HepG2 (cell line): ENCODE measurements around the gene MED13.

Experiments
- BRCA1 ChIP-seq: sonication (generic); formaldehyde crosslinking; IDR thresholded peaks from 2 replicates; pipeline ENCODE4 v1.4.0; 2020; ENCODE audit warnings: missing genetic modification reagents
- CHD2 ChIP-seq: IDR thresholded peaks from 2 replicates; pipeline ENCODE4 v1.6.1; 2011; ENCODE audit warnings: low read depth, low read length, improper control_type of control experiment
- ESRRA ChIP-seq: sonication (generic); formaldehyde crosslinking; IDR thresholded peaks from 2 replicates; pipeline ENCODE4 v1.5.1; 2020; ENCODE audit warnings: mild to moderate bottlenecking, low read depth, missing genetic modification reagents
- FOXK1 ChIP-seq: sonication (generic); formaldehyde crosslinking; IDR thresholded peaks from 2 replicates; pipeline ENCODE4 v1.4.0; 2020; ENCODE audit warnings: low read depth, missing genetic modification reagents, borderline replicate concordance
- GTF2F1 ChIP-seq: fragments of 150-350 bp; IDR thresholded peaks from 2 replicates; pipeline ENCODE4 v1.6.1; 2014; ENCODE audit warnings: low read length
- IKZF1 ChIP-seq: fragments of 450-650 bp; IDR thresholded peaks from 2 replicates; pipeline ENCODE4 v1.7.1; 2016
- KAT7 ChIP-seq: IDR thresholded peaks from 2 replicates; pipeline ENCODE4 v1.6.1; 2018; ENCODE audit warnings: borderline replicate concordance, missing compliant biosample characterization
- PRPF4 ChIP-seq: fragments of 200-400 bp; formaldehyde crosslinking; IDR thresholded peaks from 2 replicates; pipeline ENCODE4 v1.6.1; 2016; ENCODE audit warnings: low read length, low read depth; ENCODE audit not compliant: poor library complexity, severe bottlenecking
- SMC3 ChIP-seq: IDR thresholded peaks from 2 replicates; pipeline ENCODE4 v1.6.1; 2011; ENCODE audit warnings: low read length, improper control_type of control experiment
- TAF1 ChIP-seq: sonication (generic); formaldehyde crosslinking; IDR thresholded peaks from 2 replicates; pipeline ENCODE4 v1.4.0; 2020; ENCODE audit warnings: missing genetic modification reagents
- TARDBP ChIP-seq: sonication (generic); formaldehyde crosslinking; IDR thresholded peaks from 2 replicates; pipeline ENCODE4 v1.8.0; 2022; ENCODE audit warnings: mild to moderate bottlenecking, missing genetic modification reagents
- ZKSCAN1 ChIP-seq: fragments of 150-350 bp; IDR thresholded peaks from 2 replicates; pipeline ENCODE4 v1.6.1; 2014; ENCODE audit warnings: low read length
- ZNF143 ChIP-seq: sonication (generic); formaldehyde crosslinking; IDR thresholded peaks from 2 replicates; pipeline ENCODE4 v1.4.0; 2020; ENCODE audit warnings: missing genetic modification reagents
- ZSCAN30 ChIP-seq: sonication (generic); formaldehyde crosslinking; IDR thresholded peaks from 2 replicates; pipeline ENCODE4 v1.5.0; 2020; ENCODE audit warnings: mild to moderate bottlenecking, missing genetic modification reagents

DNA sequence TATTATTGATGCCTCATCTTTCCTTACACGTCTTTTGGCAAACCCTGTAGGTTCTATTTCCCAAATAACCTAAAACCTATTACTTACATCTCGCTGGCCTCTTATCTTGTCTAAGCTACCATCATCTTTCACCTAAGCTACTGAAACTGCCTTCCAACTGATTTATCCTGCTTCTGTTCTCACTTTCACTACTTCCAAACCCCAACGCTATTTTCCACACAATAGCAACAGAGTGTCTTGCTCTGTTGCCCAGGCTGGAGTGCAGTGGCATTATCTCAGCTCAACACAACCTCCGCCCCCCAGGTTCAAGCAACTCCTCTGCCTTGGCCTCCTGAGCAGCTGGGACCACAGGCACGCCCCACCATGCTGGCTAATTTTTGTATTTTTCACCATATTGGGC, 84.5 kb downstream of the MED13 start:
- no peak for TF ChIP-seq SMC3
- TF ChIP-seq IKZF1: no peak
- TF ChIP-seq ZNF143 (CRISPR knock-in tag): no peak
- TF ChIP-seq ZSCAN30 (CRISPR knock-in tag): no peak
- TF ChIP-seq CHD2: no peak
- no peak for TF ChIP-seq FOXK1 (CRISPR knock-in tag)
- no peak for TF ChIP-seq KAT7
- TF ChIP-seq GTF2F1: no peak
- no peak for TF ChIP-seq BRCA1 (CRISPR knock-in tag)
- TF ChIP-seq TARDBP (CRISPR knock-in tag): no peak
- TF ChIP-seq TAF1: no peak
- TF ChIP-seq PRPF4: no peak
- TF ChIP-seq ZKSCAN1: no peak
- TF ChIP-seq ESRRA (CRISPR knock-in tag): no peak
